DND-41 (cell line): ENCODE results near the gene ASCL1.

Experiments
- ATAC-seq: fragments of 200-7000 bp; cut with Tn5 transposase; 3 replicates; pipeline ENCODE4 v1.9.1; 2021; ENCODE audit warnings: low read depth; ENCODE audit not compliant: insufficient read depth
- DNase-seq: peaks from one replicate; pipeline ENCODE4 v3.0.0-alpha.2; 2020
- H2AFZ ChIP-seq: 2 replicates; pipeline ENCODE4 v1.6.0; 2012; ENCODE audit warnings: low read depth, low read length
- H3K27ac ChIP-seq: 2 replicates; pipeline ENCODE4 v1.5.1; 2012; ENCODE audit warnings: low read length, inconsistent platforms
- H3K27me3 ChIP-seq: fragments of 200-600 bp; sonication (generic); 2 replicates; pipeline ENCODE4 v1.6.0; 2012; ENCODE audit warnings: low read length, mild to moderate bottlenecking, inconsistent platforms; ENCODE audit not compliant: insufficient read depth, poor library complexity
- H3K36me3 ChIP-seq: 2 replicates; pipeline ENCODE4 v1.5.1; 2012; ENCODE audit warnings: low read length, inconsistent platforms; ENCODE audit not compliant: insufficient read depth
- H3K4me1 ChIP-seq: 2 replicates; pipeline ENCODE4 v1.5.1; 2012; ENCODE audit warnings: mild to moderate bottlenecking, low read length; ENCODE audit not compliant: insufficient read depth
- H3K4me2 ChIP-seq: 2 replicates; pipeline ENCODE4 v1.6.0; 2012; ENCODE audit warnings: mild to moderate bottlenecking, moderate library complexity, low read length, inconsistent platforms; ENCODE audit not compliant: insufficient read depth
- H3K4me3 ChIP-seq, 2 experiments: fragments of 200-600 bp in 1 of 2; shearing (Covaris generic) in 1 of 2; 2 replicates each; pipeline ENCODE4 v1.5.1; 2012 to 2016; ENCODE audit warnings: inconsistent platforms in 2 of 2, low read length in 2 of 2, mild to moderate bottlenecking in 2 of 2, low read depth in 1 of 2, moderate library complexity in 1 of 2
- H3K79me2 ChIP-seq: 2 replicates; pipeline ENCODE4 v1.6.0; 2012; ENCODE audit warnings: low read length, inconsistent platforms; ENCODE audit not compliant: insufficient read depth
- H3K9ac ChIP-seq: 2 replicates; pipeline ENCODE4 v1.6.0; 2012; ENCODE audit warnings: low read depth, mild to moderate bottlenecking, inconsistent platforms, low read length, moderate library complexity
- H3K9me3 ChIP-seq: 2 replicates; pipeline ENCODE4 v1.5.1; 2012; ENCODE audit warnings: low read length, moderate library complexity, mild to moderate bottlenecking, inconsistent platforms; ENCODE audit not compliant: insufficient read depth, severe bottlenecking
- H4K20me1 ChIP-seq: 2 replicates; pipeline ENCODE4 v1.6.0; 2012; ENCODE audit warnings: low read length; ENCODE audit not compliant: insufficient read depth
- CTCF ChIP-seq: IDR thresholded peaks from 2 replicates; pipeline ENCODE4 v1.5.1; 2012; ENCODE audit warnings: borderline replicate concordance, low read length, moderate library complexity, mild to moderate bottlenecking; ENCODE audit not compliant: poor library complexity, severe bottlenecking; ENCODE audit errors: extremely low read depth
- EZH2 ChIP-seq: IDR thresholded peaks from 3 replicates; pipeline ENCODE4 v1.6.1; 2012; ENCODE audit warnings: borderline replicate concordance, low read depth, mild to moderate bottlenecking, moderate library complexity, low read length, inconsistent platforms; ENCODE audit not compliant: severe bottlenecking

The ASCL1 gene

DNA sequence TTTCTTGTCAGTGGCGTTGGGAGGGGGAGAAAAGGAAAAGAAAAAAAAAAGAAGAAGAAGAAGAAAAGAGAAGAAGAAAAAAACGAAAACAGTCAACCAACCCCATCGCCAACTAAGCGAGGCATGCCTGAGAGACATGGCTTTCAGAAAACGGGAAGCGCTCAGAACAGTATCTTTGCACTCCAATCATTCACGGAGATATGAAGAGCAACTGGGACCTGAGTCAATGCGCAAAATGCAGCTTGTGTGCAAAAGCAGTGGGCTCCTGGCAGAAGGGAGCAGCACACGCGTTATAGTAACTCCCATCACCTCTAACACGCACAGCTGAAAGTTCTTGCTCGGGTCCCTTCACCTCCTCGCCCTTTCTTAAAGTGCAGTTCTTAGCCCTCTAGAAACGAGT, 1.9 kb downstream of the ASCL1 start:
- no peaks in the 10 kb centered on the region for H3K9me3 ChIP-seq
- no peak overlapping the region for H3K9ac ChIP-seq
- no peaks in the 10 kb centered on the region for H3K36me3 ChIP-seq
- TF ChIP-seq CTCF, result no peak
- no peak for TF ChIP-seq EZH2
- H3K4me2 ChIP-seq, result no peak overlapping the region
- H3K27ac ChIP-seq, result no peak overlapping the region
- H3K27me3 ChIP-seq, result peaks cover 6% of the 10 kb centered on the region
- no peaks in the 10 kb centered on the region for H3K4me1 ChIP-seq
- no peak for ATAC-seq
- no peak for DNase-seq
- no peak overlapping the region for H2AFZ ChIP-seq
- no peak overlapping the region for H3K4me3 ChIP-seq
- no peaks in the 10 kb centered on the region for H3K79me2 ChIP-seq
- no peaks in the 10 kb centered on the region for H4K20me1 ChIP-seq

GRCh38 chr12:102960766-102961465, 3.4 kb downstream of the ASCL1 start:
- Histone ChIP-seq H3K9ac (no peak overlapping the region), H3K36me3 (no peaks in the 10 kb centered on the region), H4K20me1 (no peaks in the 10 kb centered on the region), H3K79me2 (no peaks in the 10 kb centered on the region), H3K27ac (no peak overlapping the region), H3K9me3 (no peaks in the 10 kb centered on the region), H3K4me1 (no peaks in the 10 kb centered on the region), H3K27me3 (no peaks in the 10 kb centered on the region), H2AFZ (no peak overlapping the region), H3K4me2 (no peak overlapping the region), H3K4me3 (no peak overlapping the region)
- TF ChIP-seq EZH2 (no peak), CTCF (no peak)
- ATAC-seq, result no peak
- DNase-seq, result no peak

DNA sequence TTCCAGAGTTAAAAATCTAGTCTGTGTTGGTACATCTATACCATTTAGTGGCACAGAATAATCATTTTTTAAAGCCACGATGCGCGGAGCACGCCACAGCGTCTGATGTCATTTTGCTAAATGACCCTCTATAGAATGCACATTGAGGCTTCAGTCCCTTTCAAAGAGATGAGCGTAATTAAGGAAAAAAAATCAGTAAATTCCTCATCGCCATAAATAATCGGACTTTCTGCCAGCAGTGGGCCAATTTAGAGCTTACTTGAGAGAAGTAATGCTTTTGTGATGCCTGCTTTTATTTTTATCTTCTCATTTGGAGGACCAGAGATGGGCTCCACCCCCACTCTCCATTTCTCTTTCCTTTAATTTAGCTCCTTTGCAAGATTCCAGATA, 4.0 kb downstream of the ASCL1 start:
- no peak overlapping the region for H3K9ac ChIP-seq
- no peaks in the 10 kb centered on the region for H3K9me3 ChIP-seq
- no peak overlapping the region for H3K4me2 ChIP-seq
- H3K4me3 ChIP-seq, result no peak overlapping the region
- no peaks in the 10 kb centered on the region for H3K27me3 ChIP-seq
- no peak overlapping the region for H2AFZ ChIP-seq
- no peaks in the 10 kb centered on the region for H3K79me2 ChIP-seq
- ATAC-seq (no peak), DNase-seq (no peak)
- H3K4me1 ChIP-seq, result no peaks in the 10 kb centered on the region
- H3K27ac ChIP-seq, result no peak overlapping the region
- H4K20me1 ChIP-seq, result no peaks in the 10 kb centered on the region
- no peaks in the 10 kb centered on the region for H3K36me3 ChIP-seq
- TF ChIP-seq EZH2 (no peak), CTCF (no peak)
